GM21526 (cell line): ENCODE measurements around the gene FBRSL1.
"Not testable (repeated sequence)": the region's sequence is repeated elsewhere in the genome, so short reads cannot be mapped to it uniquely, and the experiment has no call there.

Experiments used
- ATAC-seq: cut with Tn5 transposase; IDR thresholded peaks from one replicate; pipeline ENCODE4 v1.9.1; 2021; ENCODE audit warnings: moderate library complexity; ENCODE audit not compliant: unreplicated experiment, low FRiP score

Gene FBRSL1

DNA sequence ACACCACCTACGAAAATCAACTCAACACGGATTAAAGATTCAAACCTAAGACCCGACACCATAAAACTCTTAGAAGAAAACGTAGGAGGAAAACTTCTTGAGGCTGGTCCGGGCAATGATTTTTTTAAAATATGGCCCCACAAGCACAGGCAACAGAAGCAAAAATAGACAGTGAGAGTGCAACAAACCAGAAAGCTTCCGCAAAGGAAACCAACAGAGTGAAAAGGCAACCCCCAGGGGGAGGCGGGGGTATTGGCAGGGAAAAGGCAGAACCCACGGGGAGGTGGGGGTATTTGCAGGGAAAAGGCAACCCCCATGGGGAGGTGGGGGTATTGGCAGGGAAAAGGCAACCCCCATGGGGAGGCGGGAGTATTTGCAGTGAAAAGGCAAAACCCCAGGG is 20.5 kb upstream of the FBRSL1 start:
- no peak for ATAC-seq

DNA sequence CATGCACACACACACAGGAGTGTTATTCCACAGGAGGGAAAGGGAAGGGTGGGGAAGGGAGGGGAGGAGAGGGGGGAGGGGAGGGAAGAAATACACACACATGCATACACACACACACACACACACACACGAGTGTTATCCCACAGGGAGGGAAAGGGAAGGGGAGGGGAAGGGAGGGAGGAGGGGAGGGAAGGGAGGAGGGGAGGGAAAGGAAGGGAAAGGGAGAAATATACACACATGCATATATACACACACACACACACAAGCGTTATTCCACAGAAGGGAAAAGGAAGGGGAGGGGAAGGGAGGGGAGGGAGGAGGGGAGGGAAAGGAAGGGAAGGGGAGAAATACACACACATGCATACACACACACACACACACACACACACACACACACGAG is 19.6 kb upstream of the FBRSL1 start:
- ATAC-seq: no peak

DNA sequence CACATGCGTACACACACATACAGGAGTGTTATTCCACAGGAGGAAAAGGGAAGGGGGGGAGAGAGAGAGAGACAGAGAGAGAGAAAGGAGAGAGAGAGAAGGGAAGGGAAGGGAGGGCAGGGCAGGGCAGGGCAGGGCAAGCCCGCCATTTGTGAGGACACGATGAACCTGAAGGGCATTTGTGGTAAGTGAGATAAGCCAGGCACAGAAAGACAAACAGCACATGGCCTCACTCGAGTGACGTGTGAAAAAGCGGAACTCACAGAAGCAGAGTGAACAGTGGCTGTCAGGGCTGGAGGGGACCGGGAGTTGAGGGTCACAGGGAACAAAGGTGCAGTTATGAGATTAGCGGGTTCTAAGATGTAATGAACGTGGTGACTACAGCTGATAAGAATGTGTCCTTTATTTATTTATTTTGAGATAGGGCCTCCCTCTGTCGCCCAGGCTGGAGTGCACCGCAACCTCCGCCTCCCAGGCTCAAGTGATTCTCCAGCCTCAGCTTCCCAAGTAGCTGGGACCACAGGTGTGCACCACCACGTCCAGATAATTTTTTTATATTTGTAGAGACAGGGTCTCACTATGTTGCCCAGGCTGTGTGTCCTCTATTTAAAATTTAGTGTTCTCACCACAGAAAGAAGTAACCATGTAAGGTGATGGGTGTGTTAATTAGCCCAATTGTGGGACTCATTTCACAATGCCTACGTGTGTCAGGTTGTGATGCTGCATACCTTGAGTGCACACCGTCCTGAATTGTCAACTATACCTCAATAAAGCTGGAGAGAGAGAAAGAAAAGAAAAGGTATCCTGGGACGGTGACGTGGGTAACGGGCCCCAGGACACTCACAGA is 18.7 kb upstream of the FBRSL1 start:
- ATAC-seq: no peak

DNA sequence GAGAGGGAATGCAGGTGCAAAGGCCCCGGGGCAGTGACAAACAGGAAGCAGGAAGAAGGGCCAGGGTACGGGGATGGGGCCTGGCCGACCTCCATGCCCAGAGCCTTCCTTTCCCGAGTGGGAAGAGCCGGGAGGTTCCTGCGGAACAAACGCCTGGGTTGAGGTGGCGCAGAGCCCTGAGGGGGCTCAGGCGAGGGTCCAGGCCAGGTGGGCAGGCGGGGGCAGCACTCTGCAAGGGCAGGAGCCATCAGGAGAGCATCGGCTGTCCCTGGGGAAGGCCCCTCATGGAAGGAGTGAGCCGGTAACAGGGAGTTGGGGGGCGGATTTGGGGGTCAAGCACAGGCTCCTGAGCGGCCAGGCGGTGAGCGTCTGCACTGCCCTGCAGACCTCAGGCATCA is 18.1 kb upstream of the FBRSL1 start:
- ATAC-seq: no peak

DNA sequence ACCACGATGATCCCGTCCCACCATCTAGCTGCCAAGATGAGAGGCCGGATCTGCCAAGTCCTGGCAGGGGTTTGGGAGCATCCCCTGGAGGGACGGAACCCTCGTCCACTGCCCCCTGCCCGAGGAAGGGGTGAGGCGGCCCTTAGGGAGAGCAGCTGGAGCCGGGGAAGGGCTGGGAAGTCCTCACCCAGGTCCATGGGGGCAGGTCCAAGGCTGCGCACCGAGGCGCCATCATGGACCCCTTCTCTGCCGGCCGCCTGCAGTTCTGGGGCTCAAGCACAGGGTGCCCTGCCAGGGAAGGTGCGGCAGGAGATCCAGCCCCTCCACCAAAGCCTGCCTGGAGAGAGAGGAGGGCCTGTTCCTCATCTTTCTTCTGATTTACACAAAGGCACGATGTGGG is 17.6 kb upstream of the FBRSL1 start:
- ATAC-seq: no peak

DNA sequence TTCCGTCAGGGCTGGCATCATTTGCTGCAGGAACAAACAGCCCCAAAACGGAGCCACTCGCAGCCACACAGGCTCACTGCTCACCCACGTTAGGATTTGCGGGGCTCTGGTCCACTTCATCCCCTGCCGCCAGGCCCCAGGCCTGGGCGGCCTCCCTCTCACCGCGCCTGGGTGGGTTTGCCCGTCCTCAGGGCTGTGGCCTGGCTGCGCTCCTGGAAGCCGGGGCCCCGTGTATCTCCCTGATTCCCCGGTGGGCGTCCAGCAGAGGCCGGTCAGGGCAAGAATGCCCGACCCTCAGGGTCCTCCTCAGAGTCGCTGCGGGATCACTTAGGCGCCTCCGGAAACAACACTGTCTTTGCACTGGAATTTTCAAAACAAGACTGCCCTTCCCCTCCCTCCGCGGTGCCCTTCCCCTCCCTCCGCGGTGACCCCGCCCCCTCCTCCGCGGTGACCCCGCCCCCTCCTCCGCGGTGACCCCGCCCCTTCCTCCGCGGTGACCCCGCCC is 15.7 kb upstream of the FBRSL1 start:
- no peak for ATAC-seq

DNA sequence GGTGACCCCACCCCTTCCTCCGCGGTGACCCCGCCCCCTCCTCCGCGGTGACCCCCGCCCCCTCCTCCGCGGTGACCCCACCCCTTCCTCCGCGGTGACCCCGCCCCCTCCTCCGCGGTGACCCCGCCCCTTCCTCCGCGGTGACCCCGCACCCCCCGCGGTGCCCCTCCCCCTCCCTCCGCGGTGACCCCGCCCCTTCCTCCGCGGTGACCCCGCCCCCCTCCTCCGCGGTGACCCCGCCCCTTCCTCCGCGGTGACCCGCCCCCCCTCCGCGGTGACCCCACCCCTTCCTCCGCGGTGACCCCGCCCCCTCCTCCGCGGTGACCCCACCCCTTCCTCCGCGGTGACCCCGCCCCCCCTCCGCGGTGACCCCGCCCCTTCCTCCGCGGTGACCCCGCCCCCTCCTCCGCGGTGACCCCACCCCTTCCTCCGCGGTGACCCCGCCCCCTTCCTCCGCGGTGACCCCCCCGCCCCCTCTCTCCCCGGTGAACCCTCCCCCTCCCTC is 15.1 kb upstream of the FBRSL1 start:
- ATAC-seq: not testable (repeated sequence)

DNA sequence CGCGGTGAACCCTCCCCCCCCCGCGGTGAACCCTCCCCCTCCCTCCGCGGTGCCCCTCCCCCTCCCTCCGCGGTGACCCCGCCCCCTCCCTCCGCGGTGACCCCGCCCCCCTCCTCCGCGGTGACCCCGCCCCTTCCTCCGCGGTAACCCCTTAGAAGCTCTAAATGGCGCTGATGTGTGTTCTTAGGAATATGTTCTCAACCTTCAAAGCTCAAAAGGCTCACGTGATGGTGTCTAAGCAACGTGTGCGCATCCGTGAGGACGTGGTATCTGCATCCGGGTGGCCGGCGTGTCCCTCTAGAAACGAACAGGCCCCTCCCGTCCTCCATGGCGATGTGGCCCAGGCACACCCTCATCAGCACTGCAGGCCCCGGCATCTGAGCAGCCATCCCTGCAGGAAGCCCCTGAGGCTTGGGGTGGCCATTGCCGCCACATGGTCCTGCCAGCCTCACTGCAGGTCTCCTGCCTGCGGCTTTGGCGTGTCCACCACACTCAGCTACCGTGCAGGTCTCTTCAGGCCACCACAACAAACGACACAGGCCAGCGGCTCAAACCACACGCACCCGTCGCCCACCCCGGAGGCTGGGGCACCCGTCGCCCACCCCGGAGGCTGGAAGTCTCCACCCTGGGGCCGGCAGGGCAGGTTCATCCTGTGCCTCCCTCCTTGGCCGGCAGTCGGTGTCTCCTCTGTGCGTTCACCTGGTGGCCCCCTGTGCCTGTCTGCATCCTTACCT is 14.5 kb upstream of the FBRSL1 start:
- ATAC-seq: no peak

DNA sequence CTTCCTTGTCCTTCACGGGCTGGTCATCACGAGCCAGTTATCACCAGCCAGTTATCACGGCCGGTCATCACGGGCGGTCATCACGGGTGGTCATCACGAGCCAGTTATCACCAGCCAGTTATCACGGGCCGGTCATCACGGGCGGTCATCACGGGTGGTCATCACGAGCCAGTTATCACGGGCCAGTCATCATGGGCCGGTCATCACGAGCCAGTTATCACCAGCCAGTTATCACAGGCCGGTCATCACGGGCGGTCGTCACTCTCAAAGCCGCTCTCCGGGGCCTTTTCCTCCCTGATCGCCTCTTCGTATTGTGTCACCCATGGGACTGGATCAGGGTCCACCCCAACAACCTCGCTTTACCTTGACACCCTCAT is 13.9 kb upstream of the FBRSL1 start:
- ATAC-seq: no peak

DNA sequence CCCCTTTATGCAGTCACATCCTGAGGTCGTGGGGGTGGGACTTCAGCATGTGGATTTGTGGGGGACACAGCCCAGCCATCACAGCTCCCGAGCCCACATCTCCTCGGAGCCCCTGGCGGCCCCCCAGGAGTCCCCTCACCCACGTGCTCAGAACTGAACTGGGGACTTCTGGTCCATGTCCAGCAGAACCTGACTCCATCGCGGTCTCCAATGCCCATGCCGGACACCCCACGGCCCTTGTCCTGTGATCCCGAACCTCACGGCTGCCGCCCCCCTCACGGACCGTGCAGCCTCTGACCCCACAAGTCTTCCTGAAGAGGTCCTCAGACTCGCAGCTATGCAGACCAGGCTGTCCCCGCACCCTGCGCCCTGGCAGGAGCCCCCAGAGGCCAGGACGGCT is 13.5 kb upstream of the FBRSL1 start:
- ATAC-seq: no peak

DNA sequence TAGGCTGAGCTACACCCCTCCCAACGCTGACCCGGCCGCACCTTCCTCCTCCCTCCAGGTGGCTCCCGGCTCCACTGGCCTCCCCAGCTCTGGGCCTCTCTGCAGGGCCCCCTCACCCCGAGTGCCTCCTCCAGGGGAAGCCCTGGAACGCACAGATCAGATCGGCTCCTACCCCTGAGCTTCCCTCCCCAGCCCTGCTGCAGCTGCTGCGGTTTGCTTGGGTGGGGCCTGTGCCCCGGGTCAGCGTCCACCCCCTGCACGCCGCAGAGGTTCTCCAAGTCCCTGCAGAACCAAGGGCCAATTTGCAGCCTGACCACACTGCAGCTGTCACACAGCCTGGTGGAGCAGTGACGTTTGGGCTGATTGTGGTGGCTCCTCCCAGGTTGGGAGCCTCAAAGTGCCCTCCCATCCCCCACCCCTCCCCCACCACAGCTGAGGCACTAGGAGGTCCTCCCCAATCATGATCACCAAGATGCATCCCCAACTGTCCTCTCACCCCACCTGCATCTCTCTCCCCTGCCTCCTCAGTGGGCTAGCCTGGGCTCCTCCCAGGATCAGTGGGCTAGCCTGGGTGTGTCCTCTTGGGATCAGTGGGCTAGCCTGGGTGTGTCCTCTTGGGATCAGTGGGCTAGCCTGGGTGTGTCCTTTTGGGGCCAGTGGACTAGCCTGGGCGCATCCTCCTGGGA is 12.8 kb upstream of the FBRSL1 start:
- no peak for ATAC-seq

DNA sequence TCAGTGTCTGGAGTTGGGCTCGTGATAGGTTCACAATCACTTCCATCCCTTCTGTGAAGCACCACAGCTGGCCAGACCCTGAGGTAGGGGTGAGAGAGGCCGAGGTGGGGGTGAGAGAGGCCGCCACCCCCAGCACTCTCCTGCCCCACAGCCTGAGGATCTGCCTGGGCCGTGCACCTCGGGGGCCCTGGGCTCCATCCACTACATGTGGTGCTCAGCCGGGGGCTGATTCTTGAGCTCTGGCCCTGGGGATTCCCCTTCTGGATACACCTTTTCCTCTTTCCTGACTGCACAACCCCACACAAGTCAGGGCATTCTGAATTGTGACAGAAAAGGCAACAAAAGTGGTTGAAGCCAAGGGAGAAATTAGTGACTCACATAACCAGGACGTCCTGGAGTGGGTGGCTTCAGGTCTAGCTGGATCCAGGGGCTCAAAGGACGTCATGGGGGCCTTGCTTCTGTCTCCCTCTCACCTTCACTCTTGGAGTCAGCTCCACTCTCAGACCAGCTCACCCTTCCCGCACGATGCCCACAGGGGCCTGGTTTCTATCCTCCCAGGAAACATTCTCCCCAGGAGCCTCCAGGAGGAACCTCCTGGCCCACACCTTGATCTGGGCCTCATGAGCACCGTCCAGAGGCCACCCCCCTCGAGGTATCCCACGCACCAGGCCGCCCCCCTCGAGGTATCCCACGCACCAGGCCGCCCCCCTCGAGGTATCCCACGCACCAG is 12.1 kb upstream of the FBRSL1 start:
- no peak for ATAC-seq

DNA sequence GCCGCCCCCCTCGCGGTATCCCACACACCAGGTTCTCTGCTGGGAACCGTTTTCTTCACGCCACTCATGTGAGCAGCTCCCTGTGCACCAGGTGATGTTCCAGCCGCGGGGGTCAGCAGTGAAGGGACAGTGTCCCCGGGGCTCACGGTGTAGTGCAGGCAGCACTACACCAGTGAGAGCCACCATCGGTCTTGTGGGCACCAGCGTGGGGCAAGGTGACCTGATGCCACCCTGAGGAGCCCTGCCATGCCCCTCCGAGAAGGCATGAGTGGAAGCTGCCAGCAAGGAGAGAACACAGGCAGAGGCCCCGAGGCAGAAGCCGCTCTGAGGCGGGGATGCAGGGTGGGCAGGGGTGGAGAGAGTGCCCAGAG is 11.5 kb upstream of the FBRSL1 start:
- no peak for ATAC-seq

DNA sequence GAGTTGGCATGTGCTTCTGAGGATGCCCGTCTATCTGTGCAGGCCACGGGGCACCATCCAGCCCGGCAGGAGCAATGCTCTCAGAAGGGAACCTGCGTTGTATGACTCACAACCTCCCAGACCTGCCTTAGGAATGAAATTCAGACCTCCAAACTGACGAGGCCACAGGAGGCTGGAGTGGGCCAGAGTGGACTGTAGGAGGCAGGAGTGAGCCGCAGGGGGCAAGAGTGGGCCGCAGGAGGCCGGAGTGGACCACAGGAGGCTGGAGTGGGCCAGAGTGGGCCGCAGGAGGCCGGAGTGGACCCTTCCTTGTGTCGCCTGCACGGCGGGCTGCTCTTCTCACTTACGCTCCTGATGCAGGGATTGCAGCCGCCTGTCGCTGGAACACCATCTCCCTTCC is 11.1 kb upstream of the FBRSL1 start:
- no peak for ATAC-seq

DNA sequence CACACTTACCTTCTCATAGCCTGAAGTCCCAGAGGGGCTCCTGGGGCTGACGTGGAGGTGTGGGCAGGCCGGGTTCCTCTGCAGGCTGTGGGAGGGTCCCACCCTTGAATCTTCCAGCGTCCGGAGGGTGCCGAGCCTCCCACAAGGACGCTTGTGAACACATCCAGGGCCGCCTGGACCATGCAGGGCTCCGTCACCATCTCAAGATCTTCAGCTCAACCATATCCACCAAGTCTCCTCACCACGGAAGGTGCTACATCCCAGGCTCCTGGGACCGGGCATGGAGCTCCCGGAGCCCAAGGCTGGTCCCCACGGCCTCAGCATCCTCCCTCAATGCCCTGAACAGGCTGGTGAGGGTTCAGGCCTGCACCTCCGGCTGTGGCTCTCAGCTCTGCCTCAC is 10.7 kb upstream of the FBRSL1 start:
- no peak for ATAC-seq

DNA sequence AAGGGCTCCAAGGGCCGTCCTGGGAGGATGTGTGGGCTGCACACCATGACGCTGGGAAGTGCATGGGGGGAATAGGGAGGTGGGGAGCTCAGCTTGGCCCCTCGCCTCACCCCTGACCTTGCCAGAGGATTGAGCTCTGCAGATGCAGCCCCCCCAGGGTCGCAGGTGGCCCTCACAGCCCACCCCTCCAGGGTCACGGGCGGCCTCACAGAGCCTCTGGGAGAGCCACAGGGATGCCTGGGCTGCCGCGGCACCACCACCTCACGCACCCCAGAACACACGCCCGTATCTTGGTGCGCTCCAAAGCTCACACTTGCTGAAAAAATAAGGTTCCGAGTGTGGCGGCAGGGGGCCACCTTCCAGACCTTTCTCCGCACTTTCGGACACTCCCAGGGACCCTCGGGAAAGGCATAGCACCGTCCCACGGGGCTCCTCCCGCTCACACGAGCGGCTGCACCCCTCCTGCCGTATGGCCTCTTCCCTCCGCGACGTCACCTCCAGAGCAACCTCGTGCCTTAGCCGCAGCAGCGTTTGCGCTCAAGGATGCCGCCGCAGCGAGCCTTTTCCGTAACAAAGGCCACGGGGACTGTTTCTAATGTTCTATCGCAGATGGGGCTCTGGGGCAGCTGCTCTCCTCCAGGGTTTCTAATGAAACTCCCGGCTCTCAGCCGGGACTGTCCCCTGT is 9.9 kb upstream of the FBRSL1 start:
- no peak for ATAC-seq

DNA sequence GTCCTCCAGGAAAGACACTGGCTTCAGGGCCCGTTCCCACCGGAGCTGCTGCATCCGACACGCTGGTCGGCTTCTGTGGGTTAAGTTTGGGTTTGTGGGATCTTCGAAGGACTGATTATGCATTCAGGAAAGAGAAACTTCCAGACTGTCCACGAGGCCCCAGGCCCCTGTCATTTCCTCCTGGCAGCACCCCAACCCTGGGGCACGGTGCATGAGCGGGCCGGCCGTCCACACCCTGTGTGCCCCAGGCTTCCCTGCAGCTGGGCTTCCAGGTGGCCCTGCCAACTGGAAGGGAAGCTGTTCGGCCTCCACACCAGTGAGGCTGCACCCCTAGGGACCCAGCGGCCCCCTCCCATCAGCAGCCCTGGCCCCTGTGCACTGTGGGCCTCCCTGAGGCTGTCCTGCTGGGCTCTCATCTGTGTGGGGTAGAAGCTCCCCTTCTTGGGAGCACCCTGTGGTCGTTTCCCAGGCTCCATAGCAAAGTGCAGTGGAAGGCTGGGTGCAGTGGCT is 9.3 kb upstream of the FBRSL1 start:
- ATAC-seq: no peak

DNA sequence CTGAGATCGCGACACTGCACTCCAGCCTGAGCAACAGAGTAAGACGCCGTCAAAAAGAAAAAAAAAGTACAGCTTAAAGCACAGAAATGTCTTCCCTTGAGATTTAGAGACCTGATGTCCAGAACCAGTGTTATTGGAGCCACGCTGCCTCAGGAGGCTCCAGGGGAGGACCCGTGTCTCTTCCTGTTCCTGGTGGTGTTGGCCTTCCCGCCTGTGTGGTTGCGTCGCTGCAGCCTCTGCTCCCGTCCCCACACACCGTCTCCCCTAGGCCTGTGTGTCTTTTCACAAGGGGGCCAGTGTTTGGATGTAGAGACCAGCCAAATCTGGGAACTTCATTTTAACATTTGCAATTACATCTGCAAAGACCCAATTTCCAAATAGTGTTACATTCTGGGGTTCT is 8.6 kb upstream of the FBRSL1 start:
- ATAC-seq: no peak

DNA sequence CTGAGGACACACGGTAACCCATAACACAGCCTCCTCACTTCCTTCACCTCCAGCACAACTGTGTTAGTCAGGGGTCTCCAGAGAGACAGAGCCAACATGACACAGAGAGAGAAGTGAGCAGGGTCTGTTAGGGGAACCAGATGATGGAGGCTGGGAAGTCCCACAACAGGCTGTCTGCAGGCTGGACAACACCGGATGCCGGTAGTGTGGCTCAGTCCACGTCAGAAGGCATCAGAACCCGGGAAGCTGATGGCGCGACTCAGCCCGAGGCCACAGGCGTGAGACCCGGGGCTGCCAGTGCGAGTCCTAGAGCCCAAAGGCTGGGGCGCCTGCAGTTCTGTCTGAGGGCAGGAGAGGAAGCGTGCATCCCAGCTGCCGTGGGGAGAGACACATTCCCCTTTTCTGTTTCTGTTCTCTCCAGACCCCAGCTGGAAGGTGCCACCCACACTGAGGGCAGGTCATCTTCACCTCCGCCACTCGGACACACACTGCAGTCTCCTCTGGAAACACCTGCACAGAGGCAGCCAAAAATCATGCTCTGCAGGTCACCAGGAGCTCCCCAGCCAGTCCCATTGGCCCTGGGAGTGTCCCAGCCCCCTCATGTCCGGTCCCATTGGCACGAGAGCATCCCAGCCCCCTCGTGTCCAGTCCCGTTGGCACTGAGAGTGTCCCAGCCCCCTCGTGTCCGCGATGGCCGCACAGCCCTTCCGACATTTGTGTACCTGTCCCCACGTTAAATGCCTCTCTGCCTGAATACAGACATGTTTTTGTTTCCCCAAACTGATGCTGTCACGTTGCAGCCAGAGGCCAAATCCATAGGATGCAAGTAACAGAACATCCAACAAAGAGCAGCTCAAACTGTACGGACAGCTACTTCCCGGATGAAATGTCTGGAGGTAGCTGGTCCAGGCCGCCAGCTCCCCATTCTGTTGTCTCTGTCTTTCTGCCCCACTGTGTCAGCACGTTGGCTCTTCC is 7.9 kb upstream of the FBRSL1 start:
- ATAC-seq: no peak
